K562 (cell line): ENCODE measurements around the gene ZNF577. TPM values are rescaled to one million over a fixed set of nuclear protein-coding genes. Genes with fewer than 3 reads are reported as not detected.

ENCODE experiments used
- CREB1 ChIP-seq, 2 experiments: sonication (generic) in 1 of 2; formaldehyde crosslinking in 1 of 2; IDR thresholded peaks; 2 replicates each; pipeline versions ENCODE4 v1.6.1 to v1.8.0; 2012 to 2022; ENCODE audit warnings: inconsistent platforms in 1 of 2, mild to moderate bottlenecking in 1 of 2, missing genetic modification reagents in 1 of 2, moderate library complexity in 1 of 2
- CSDE1 ChIP-seq, 2 experiments: fragments of 450-650 bp; IDR thresholded peaks; 2 replicates each; pipeline ENCODE4 v1.6.1; 2016; ENCODE audit warnings: mild to moderate bottlenecking in 1 of 2
- DMBX1 ChIP-seq: fragments of 250-450 bp; sonication (Bioruptor Pico); IDR thresholded peaks from 2 replicates; pipeline ENCODE4 v1.8.0; 2022; ENCODE audit warnings: inconsistent platforms, mild to moderate bottlenecking, moderate library complexity, borderline replicate concordance
- EZH2 ChIP-seq: IDR thresholded peaks from 2 replicates; pipeline ENCODE4 v1.6.1; 2012; ENCODE audit warnings: low read depth, mild to moderate bottlenecking, inconsistent platforms, low read length, borderline replicate concordance
- FOXA1 ChIP-seq: fragments of 450-650 bp; IDR thresholded peaks from 2 replicates; pipeline ENCODE4 v1.6.1; 2016; ENCODE audit warnings: mild to moderate bottlenecking, borderline replicate concordance
- HDAC8 ChIP-seq: fragments of 450-650 bp; IDR thresholded peaks from 2 replicates; pipeline ENCODE4 v1.6.1; 2016; ENCODE audit warnings: mild to moderate bottlenecking, missing genetic modification characterization, moderate library complexity, missing compliant biosample characterization
- MYBL2 ChIP-seq, 2 experiments: fragments of 450-650 bp in 1 of 2; sonication (generic) in 1 of 2; formaldehyde crosslinking in 1 of 2; IDR thresholded peaks; 2 replicates each; pipeline versions ENCODE4 v1.6.1 to v1.8.1; 2017 to 2022; ENCODE audit warnings: borderline replicate concordance in 1 of 2, inconsistent platforms in 1 of 2, low read depth in 1 of 2, mild to moderate bottlenecking in 1 of 2, missing genetic modification reagents in 1 of 2, moderate library complexity in 1 of 2
- PML ChIP-seq: IDR thresholded peaks from 2 replicates; pipeline ENCODE4 v1.6.1; 2012; ENCODE audit warnings: low read length, inconsistent platforms
- SNRNP70 ChIP-seq: fragments of 200-400 bp; formaldehyde crosslinking; optimal IDR thresholded peaks from 2 replicates; pipeline ENCODE3; 2017; ENCODE audit warnings: low read depth, low read length
- SPI1 ChIP-seq: IDR thresholded peaks from 2 replicates; pipeline ENCODE4 v1.6.1; 2011; ENCODE audit warnings: low read depth, low read length, control low read depth, borderline replicate concordance
- TFE3 ChIP-seq: fragments of 450-650 bp; formaldehyde crosslinking; IDR thresholded peaks from 2 replicates; pipeline ENCODE4 v1.4.0; 2020; ENCODE audit warnings: mild to moderate bottlenecking, mixed read lengths
- ZNF143 ChIP-seq: sonication (generic); formaldehyde crosslinking; IDR thresholded peaks from 2 replicates; pipeline ENCODE4 v1.9.0; 2022; ENCODE audit warnings: mild to moderate bottlenecking, missing genetic modification reagents
- ZNF398 ChIP-seq: fragments of 250-450 bp; sonication (Bioruptor Pico); IDR thresholded peaks from 2 replicates; pipeline ENCODE4 v1.8.0; 2021; ENCODE audit warnings: moderate library complexity, mild to moderate bottlenecking, inconsistent platforms
- ZNF764 ChIP-seq: fragments of 250-450 bp; sonication (Bioruptor Pico); IDR thresholded peaks from 2 replicates; pipeline ENCODE4 v1.4.0; 2020; ENCODE audit warnings: low read depth, mild to moderate bottlenecking, moderate library complexity
- polyA plus RNA-seq, 8 experiments: library from polyadenylated mRNA; depleted of rRNA in 4 of 8; stranded (reverse) in 5 of 8; unstranded in 3 of 8; fragments of >200 nt; fragmentation: Nextera tagmentation in 2 of 8; fragmentation: Illumina TruSeq in 1 of 8; extraction: Ambion mirVana in 2 of 8; extraction: Trizol in 1 of 8; gene quantifications; 2 replicates each; pipeline versions ENCODE4 v1.2.1 to v1.2.3, GENCODE V29; 2011 to 2014; ENCODE audit warnings: inconsistent platforms in 1 of 8, missing spikeins in 1 of 8
- total RNA-seq, 7 experiments: library from RNA; depleted of rRNA in 6 of 7; stranded (reverse); fragments of >200 nt in 6 of 7; fragmentation: Illumina TruSeq in 2 of 7; extraction: Trizol in 2 of 7; gene quantifications; 2 replicates each; pipeline versions ENCODE4 v1.2.1 to v1.2.3, GENCODE V29; 2011 to 2021; ENCODE audit warnings: low replicate concordance in 1 of 7
- TF ChIP-seq, protein P1 (sequence below): fragments of 250-450 bp; sonication (Bioruptor Pico); IDR thresholded peaks from 2 replicates; pipeline ENCODE4 v1.8.0; 2021; ENCODE audit warnings: mild to moderate bottlenecking, moderate library complexity
- TF ChIP-seq, protein P2 (sequence below): IDR thresholded peaks from 2 replicates; pipeline ENCODE4 v1.6.1; 2011; ENCODE audit not compliant: insufficient read length; ENCODE audit errors: extremely low read depth
- TF ChIP-seq, protein P3 (sequence below): fragments of 250-450 bp; sonication (Bioruptor Pico); IDR thresholded peaks from 2 replicates; pipeline ENCODE4 v1.5.1; 2021; ENCODE audit warnings: mild to moderate bottlenecking

ZNF577 gene
- total and polyA plus RNA-seq, 9 of the 15 experiments (the other 6 are each of a cell fraction or from before 2014, with no cell fraction given) = 1.3 to 12.7 (median 7.0) TPM

- TF ChIP-seq, protein P1, sequence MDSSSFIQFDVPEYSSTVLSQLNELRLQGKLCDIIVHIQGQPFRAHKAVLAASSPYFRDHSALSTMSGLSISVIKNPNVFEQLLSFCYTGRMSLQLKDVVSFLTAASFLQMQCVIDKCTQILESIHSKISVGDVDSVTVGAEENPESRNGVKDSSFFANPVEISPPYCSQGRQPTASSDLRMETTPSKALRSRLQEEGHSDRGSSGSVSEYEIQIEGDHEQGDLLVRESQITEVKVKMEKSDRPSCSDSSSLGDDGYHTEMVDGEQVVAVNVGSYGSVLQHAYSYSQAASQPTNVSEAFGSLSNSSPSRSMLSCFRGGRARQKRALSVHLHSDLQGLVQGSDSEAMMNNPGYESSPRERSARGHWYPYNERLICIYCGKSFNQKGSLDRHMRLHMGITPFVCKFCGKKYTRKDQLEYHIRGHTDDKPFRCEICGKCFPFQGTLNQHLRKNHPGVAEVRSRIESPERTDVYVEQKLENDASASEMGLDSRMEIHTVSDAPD (CRISPR knock-in tag) = no peak
- TF ChIP-seq CREB1 (IDR thresholded peaks at IDR 0.05) (no peak), CREB1 (CRISPR knock-in tag; IDR thresholded peaks at IDR 0.05) (0 out of 2 replicates have a peak, but pooled peaks have one; percentile 39), CSDE1 (IDR thresholded peaks at IDR 0.05) (peak in 1 of 2 experiments; percentile 97; a peak in 2 of 4 replicates), DMBX1 (CRISPR knock-in tag) (peak; percentile 63; the same call in 1 of the 2 replicates), HDAC8 (tag) (no peak), ZNF398 (no peak), SNRNP70 (no peak), EZH2 (no peak), TFE3 (CRISPR knock-in tag) (no peak), SPI1 (no peak), MYBL2 (IDR thresholded peaks at IDR 0.05; ENCODE audit: low read depth) (peak; percentile 68), MYBL2 (CRISPR knock-in tag; IDR thresholded peaks at IDR 0.05; ENCODE audit: borderline replicate concordance) (no peak), PML (peak; percentile 50; the same call in 1 of the 2 replicates), ZNF764 (CRISPR knock-in tag) (no peak), FOXA1 (no peak), ZNF143 (CRISPR knock-in tag) (peak; percentile 62)
- TF ChIP-seq, protein P2, sequence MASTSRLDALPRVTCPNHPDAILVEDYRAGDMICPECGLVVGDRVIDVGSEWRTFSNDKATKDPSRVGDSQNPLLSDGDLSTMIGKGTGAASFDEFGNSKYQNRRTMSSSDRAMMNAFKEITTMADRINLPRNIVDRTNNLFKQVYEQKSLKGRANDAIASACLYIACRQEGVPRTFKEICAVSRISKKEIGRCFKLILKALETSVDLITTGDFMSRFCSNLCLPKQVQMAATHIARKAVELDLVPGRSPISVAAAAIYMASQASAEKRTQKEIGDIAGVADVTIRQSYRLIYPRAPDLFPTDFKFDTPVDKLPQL = no peak
- TF ChIP-seq, protein P3, sequence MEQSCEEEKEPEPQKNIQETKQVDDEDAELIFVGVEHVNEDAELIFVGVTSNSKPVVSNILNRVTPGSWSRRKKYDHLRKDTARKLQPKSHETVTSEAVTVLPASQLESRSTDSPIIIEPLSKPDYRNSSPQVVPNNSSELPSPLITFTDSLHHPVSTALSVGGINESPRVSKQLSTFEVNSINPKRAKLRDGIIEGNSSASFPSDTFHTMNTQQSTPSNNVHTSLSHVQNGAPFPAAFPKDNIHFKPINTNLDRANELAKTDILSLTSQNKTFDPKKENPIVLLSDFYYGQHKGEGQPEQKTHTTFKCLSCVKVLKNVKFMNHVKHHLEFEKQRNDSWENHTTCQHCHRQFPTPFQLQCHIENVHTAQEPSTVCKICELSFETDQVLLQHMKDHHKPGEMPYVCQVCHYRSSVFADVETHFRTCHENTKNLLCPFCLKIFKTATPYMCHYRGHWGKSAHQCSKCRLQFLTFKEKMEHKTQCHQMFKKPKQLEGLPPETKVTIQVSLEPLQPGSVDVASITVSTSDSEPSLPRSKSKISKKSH (CRISPR knock-in tag) = no peak
Observed at GRCh38 chr19:51904331-51905165, 16.8 kb upstream of the ZNF577 start, which contains the start of gene ZNF649 (continued).
